K562 (cell line): ENCODE data around the gene B4GALT5.

ENCODE experiments used
- PCBP1 ChIP-seq: fragments of 200-400 bp; formaldehyde crosslinking; IDR thresholded peaks from 2 replicates; pipeline ENCODE4 v1.6.1; 2018; ENCODE audit warnings: mild to moderate bottlenecking, low read depth, low read length; ENCODE audit not compliant: poor library complexity, severe bottlenecking
- POLR2AphosphoS5 ChIP-seq: IDR thresholded peaks from 2 replicates; pipeline ENCODE4 v1.6.1; 2011; ENCODE audit warnings: mild to moderate bottlenecking, low read depth, low read length, moderate library complexity; ENCODE audit not compliant: control insufficient read depth, insufficient read depth

- no peak for TF ChIP-seq PCBP1
- no peak for TF ChIP-seq POLR2AphosphoS5
Measured at GRCh38 chr20:49682798-49683197, 30.9 kb downstream of the B4GALT5 start.
